Measurements from ENCODE around the gene THAP2. TPM values are rescaled to one million over a fixed set of nuclear protein-coding genes. Genes with fewer than 3 reads are reported as not detected.

The THAP2 gene
- total RNA-seq, 6 experiments from 2014 or later = 3.8 to 5.1 (median 4.4) TPM

DNA sequence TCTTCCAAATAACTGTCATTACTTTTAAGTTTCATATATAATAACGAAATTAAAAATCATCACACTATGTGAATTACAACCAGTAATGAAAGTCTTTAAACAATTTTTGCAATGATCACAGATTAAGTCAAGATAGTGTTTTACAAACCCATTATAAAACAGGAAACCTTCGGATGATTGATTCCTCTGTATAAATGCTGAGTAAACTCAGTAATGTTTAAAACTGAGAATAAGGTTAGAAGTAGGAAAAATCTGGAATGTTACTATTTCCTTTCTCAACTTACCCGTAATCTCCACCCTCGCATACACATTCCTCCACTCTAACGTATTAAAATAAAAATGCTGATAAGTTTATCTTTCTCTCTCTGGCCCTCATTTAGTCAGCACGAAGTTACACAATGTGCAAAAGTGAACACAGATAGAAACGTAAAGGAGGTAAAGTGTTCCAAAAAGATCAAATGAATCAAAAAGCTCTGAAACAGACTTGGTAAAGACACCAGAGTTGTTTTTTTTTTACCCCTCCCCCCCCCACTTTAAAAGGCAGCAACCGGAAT lies 2.0 kb upstream of the THAP2 start:
- Mint-ChIP-seq H3K4me1 (ENCODE audit: low read depth) (peaks cover 50% of the 10 kb centered on the region), H3K36me3 (ENCODE audit: low read depth) (peaks cover 47% of the 10 kb centered on the region)

DNA sequence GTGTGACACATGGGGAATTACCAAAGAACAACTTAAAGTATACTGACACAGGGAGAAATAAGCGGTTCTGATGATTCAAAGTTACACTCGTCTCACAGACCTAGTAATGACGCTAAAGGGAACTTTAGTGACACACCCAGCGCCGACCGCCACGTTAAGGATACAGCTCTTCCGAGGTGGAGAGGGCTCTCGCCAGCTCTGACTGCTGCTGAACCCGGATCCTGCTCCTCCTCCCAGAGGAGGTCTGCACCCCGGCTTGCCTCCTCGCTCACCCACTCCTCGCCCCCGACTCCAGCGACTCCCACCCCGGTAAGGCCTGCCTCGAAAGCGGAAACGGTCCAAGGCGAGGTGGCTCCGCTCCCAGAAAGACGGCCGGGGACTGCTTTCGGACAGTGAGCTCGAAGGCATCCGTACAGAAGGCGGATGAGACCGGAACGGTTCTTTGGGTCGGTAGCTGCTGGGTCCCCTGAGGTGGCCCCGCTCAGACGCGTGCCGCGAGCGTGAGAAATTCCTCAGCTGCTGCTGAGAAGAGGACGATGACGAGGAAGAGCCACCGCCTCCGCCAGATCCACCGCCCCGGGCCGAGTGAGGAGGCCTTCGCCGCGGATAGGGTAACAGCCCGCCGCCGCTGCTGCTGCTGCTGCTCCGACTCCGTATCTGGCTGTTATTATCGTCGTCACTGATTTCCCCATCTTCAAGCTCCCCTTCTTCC lies 1.1 kb upstream of the THAP2 start:
- H3K27me3 Mint-ChIP-seq (ENCODE audit: insufficient read depth) = peaks cover 2% of the 10 kb centered on the region
- H3K4me3 Mint-ChIP-seq = peak overlapping the region; percentile 97
- H3K36me3 Mint-ChIP-seq (ENCODE audit: low read depth) = peaks cover 43% of the 10 kb centered on the region
- H3K9me3 Mint-ChIP-seq = peaks cover 4% of the 10 kb centered on the region; the same call in 1 of the 2 replicates
- DNase-seq = peak; percentile 50
- TF ChIP-seq, protein P1, sequence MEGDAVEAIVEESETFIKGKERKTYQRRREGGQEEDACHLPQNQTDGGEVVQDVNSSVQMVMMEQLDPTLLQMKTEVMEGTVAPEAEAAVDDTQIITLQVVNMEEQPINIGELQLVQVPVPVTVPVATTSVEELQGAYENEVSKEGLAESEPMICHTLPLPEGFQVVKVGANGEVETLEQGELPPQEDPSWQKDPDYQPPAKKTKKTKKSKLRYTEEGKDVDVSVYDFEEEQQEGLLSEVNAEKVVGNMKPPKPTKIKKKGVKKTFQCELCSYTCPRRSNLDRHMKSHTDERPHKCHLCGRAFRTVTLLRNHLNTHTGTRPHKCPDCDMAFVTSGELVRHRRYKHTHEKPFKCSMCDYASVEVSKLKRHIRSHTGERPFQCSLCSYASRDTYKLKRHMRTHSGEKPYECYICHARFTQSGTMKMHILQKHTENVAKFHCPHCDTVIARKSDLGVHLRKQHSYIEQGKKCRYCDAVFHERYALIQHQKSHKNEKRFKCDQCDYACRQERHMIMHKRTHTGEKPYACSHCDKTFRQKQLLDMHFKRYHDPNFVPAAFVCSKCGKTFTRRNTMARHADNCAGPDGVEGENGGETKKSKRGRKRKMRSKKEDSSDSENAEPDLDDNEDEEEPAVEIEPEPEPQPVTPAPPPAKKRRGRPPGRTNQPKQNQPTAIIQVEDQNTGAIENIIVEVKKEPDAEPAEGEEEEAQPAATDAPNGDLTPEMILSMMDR (IDR thresholded peaks at IDR 0.05) = no peak
- H3K4me1 Mint-ChIP-seq (ENCODE audit: low read depth) = peaks cover 44% of the 10 kb centered on the region
- H3K27ac Mint-ChIP-seq = peak overlapping the region; percentile 100

More for the DNA sequence above, 2.0 kb upstream of the THAP2 start:
- peak overlapping the region; percentile 100 for H3K27ac Mint-ChIP-seq
- peaks cover 4% of the 10 kb centered on the region; the same call in 1 of the 2 replicates for H3K9me3 Mint-ChIP-seq
- H3K27me3 Mint-ChIP-seq (ENCODE audit: insufficient read depth) = peaks cover 2% of the 10 kb centered on the region
- peak; percentile 46 for DNase-seq
- H3K4me3 Mint-ChIP-seq = peak overlapping the region; percentile 97
- TF ChIP-seq, protein P1 (IDR thresholded peaks at IDR 0.05) = no peak

DNA sequence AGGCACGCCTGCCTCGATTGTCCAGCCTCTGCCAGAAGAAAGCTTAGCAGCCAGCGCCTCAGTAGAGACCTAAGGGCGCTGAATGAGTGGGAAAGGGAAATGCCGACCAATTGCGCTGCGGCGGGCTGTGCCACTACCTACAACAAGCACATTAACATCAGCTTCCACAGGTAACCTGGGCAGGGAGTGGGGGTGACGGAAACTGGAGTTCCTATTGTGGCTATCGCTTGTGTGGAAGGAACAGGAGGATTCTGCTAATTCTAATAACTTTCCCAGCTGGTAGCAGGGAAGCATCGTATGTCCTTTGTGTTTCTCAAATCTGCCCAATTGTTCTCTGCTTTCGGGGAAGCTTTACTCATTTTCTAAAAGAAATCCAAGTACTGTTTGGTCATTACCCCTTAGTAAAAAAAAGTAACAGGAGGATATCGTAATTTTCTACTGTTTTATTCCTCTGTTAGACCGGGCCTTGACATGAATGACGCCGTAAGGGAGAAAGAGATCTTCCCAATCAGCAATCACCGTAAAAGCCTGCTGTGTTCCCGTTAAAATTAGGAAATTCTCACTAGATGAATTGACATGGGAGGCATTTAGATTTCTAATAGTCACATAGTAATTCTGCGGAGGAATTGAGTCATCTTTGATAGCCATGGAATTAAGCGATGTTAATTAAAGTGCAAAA lies 449 bp downstream of the THAP2 start:
- TF ChIP-seq, protein P1 (IDR thresholded peaks at IDR 0.05) = no peak
- Mint-ChIP-seq H3K9me3 (peaks cover 4% of the 10 kb centered on the region; the same call in 1 of the 2 replicates), H3K36me3 (ENCODE audit: low read depth) (peaks cover 31% of the 10 kb centered on the region), H3K4me3 (peak overlapping the region; percentile 97), H3K27ac (peak overlapping the region; percentile 100), H3K27me3 (ENCODE audit: insufficient read depth) (peaks cover 2% of the 10 kb centered on the region), H3K4me1 (ENCODE audit: low read depth) (peaks cover 34% of the 10 kb centered on the region)
- no peak for DNase-seq

DNA sequence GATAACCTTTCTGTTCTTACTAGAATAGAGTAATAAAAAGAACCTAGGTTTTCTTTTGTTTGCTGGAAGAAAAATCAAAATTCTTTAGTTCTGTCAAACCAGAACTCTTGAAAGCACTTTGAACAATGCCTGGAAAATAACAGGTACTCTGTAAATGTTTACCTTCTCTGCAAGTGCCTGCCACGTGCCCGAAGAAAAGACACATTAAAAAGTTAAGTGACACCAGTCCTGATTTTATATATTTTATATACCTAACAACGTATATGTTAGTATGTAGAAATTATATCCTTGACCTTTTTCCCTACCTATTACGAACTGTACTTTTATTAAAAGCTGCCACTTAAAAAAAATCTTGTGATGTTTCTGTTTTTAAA lies 976 bp downstream of the THAP2 start:
- Mint-ChIP-seq H3K36me3 (ENCODE audit: low read depth) (peaks cover 28% of the 10 kb centered on the region), H3K9me3 (peaks cover 4% of the 10 kb centered on the region; the same call in 1 of the 2 replicates), H3K27ac (peak overlapping the region; percentile 100), H3K27me3 (ENCODE audit: insufficient read depth) (peaks cover 2% of the 10 kb centered on the region), H3K4me1 (ENCODE audit: low read depth) (peaks cover 31% of the 10 kb centered on the region), H3K4me3 (peak overlapping the region; percentile 97)
- no peak for DNase-seq
- TF ChIP-seq, protein P1 (IDR thresholded peaks at IDR 0.05) = no peak

DNA sequence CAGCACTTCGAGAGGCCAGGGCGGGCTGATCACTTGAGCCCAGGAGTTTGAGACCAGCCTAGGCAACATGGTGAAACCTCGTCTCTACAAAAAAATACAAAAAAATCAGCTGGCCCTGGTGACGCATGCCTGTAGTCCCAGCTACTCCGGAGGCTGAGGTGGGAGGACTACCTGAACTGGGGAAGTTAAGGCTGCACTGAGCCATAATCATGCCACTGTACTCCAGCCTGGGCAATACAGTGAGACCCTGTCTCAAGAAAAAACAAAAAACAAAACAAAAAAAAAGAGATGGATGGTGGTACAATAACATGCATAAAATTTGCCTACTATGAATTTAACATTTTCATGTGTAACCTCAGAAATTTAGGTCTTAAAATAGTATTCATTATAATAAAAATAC lies 2.2 kb downstream of the THAP2 start:
- no peak overlapping the region for H3K4me3 Mint-ChIP-seq
- H3K9me3 Mint-ChIP-seq = peaks cover 4% of the 10 kb centered on the region; the same call in 1 of the 2 replicates
- H3K4me1 Mint-ChIP-seq (ENCODE audit: low read depth) = peaks cover 27% of the 10 kb centered on the region
- H3K27ac Mint-ChIP-seq = no peak overlapping the region
- peaks cover 2% of the 10 kb centered on the region for H3K27me3 Mint-ChIP-seq (ENCODE audit: insufficient read depth)
- DNase-seq = no peak
- H3K36me3 Mint-ChIP-seq (ENCODE audit: low read depth) = peaks cover 28% of the 10 kb centered on the region
- TF ChIP-seq, protein P1 (IDR thresholded peaks at IDR 0.05) = no peak

All from HFFc6 (cell line).